ENCODE measurements around the gene KRTDAP.

Gene KRTDAP

GRCh38 chr19:35461060-35461459 lies 29.2 kb downstream of the KRTDAP start:
- DNase-seq (ENCODE audit: low read depth, low spot score) = no peak
- TF ChIP-seq CTCF (IDR thresholded peaks at IDR 0.05; ENCODE audit: low read depth, low read length) = no peak
- in situ Hi-C loops (cut with HindIII; ENCODE audit: low sequenced_read_pairs) = no loop called here
- H3K4me3 ChIP-seq (ENCODE audit: low read depth, low read length) = no peak overlapping the region

GRCh38 chr19:35460608-35461007 lies 29.7 kb downstream of the KRTDAP start:
- DNase-seq (ENCODE audit: low read depth, low spot score) = no peak
- in situ Hi-C loops (cut with HindIII; ENCODE audit: low sequenced_read_pairs) = no loop called here
- H3K4me3 ChIP-seq (ENCODE audit: low read depth, low read length) = no peak overlapping the region
- no peak for TF ChIP-seq CTCF (IDR thresholded peaks at IDR 0.05; ENCODE audit: low read depth, low read length)

DNA sequence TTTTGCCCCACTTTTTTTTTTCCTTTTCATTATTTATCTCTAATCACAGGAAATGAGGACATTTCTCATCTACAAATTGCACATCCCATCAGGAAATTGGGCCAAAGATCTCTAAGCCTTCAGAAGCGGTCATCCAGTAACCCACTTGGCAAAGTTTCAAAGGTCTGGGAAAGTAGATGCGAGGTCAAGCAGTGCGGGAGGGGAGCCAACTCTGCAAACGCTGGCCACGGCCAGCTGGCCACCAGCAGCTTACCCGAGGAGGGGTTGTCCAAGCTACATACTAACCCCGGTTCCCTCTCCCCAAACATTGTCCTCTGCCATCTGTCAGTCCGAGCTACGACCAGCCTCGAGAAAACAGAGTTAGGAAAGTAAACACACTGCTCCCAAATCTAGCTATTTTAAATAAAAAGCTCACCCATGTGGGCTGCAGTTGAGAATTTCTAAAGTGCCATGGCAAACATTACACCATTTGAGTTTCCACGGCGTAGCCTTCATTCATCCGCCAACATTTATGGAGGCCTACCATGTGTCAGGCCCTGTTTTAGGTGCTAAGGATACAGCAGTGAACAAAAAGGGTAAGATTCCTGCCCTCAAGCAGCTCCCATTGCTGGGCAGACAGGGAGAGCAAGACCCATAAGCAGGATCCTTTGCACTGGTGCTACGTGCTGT lies 30.7 kb downstream of the KRTDAP start:
- in situ Hi-C loops (cut with HindIII; ENCODE audit: low sequenced_read_pairs) = no loop called here
- no peak overlapping the region for H3K4me3 ChIP-seq (ENCODE audit: low read depth, low read length)
- TF ChIP-seq CTCF (IDR thresholded peaks at IDR 0.05; ENCODE audit: low read depth, low read length) = no peak
- no peak for DNase-seq (ENCODE audit: low read depth, low spot score)

GRCh38 chr19:35458731-35459391 lies 31.4 kb downstream of the KRTDAP start:
- in situ Hi-C loops (cut with HindIII; ENCODE audit: low sequenced_read_pairs) = no loop called here
- no peak for DNase-seq (ENCODE audit: low read depth, low spot score)
- no peak for TF ChIP-seq CTCF (IDR thresholded peaks at IDR 0.05; ENCODE audit: low read depth, low read length)
- no peak overlapping the region for H3K4me3 ChIP-seq (ENCODE audit: low read depth, low read length)

- TF ChIP-seq CTCF (IDR thresholded peaks at IDR 0.05; ENCODE audit: low read depth, low read length) = no peak
These were observed 32.1 kb downstream of the KRTDAP start for GRCh38 chr19:35458192-35458591.

DNA sequence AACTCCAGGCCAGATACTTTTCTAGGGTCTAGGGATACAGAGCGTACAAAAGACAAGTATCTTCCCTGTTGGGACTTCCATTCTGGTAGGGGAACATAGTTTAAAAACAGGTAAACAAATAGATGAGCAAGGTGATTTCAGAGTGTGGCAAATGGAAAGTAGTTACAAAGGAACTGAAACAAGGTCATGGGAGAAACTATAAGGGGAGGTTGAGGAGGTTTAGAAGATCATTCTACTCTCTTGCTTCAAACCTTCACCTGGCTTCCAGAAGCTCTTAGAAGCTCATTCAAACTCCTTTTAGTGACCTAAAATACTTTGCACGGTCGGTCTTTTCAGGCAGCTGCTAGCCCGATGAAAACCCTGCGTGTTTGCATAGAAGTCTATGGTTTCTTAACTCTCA lies 33.1 kb downstream of the KRTDAP start:
- in situ Hi-C loops (cut with HindIII; ENCODE audit: low sequenced_read_pairs) = no loop called here
- H3K4me3 ChIP-seq (ENCODE audit: low read depth, low read length) = no peak overlapping the region
- TF ChIP-seq CTCF (IDR thresholded peaks at IDR 0.05; ENCODE audit: low read depth, low read length) = no peak
- DNase-seq (ENCODE audit: low read depth, low spot score) = no peak

More at GRCh38 chr19:35458192-35458591, 32.1 kb downstream of the KRTDAP start:
- H3K4me3 ChIP-seq (ENCODE audit: low read depth, low read length) = no peak overlapping the region
- in situ Hi-C loops (cut with HindIII; ENCODE audit: low sequenced_read_pairs) = no loop called here
- DNase-seq (ENCODE audit: low read depth, low spot score) = no peak
